Lower lobe of right lung (tissue), 2 donors: ENCODE measurements around the gene FUOM. TPM values are rescaled to one million over a fixed set of nuclear protein-coding genes. Genes with fewer than 3 reads are reported as not detected.
A peak's percentile ranks its signal among the peaks of the same experiment; 100 is the strongest.

ENCODE experiments used
- ATAC-seq, 2 donors: fragments of 200-7000 bp; cut with Tn5 transposase; one replicate each; pipeline ENCODE4 v1.9.1; 2020 to 2022; ENCODE audit warnings: mild to moderate bottlenecking in 2 of 2, moderate library complexity in 2 of 2
- DNase-seq: peaks from one replicate; pipeline ENCODE4 v3.0.0-alpha.2; 2020
- H3K27ac ChIP-seq: fragments of 200-600 bp; one replicate; pipeline ENCODE4 v1.8.0; 2022
- H3K27me3 ChIP-seq: fragments of 200-600 bp; one replicate; pipeline ENCODE4 v1.8.0; 2022; ENCODE audit warnings: low read depth
- H3K36me3 ChIP-seq: fragments of 200-600 bp; one replicate; pipeline ENCODE4 v1.8.0; 2022; ENCODE audit warnings: mild to moderate bottlenecking
- H3K4me1 ChIP-seq: fragments of 200-600 bp; one replicate; pipeline ENCODE4 v1.8.0; 2022
- H3K4me3 ChIP-seq: fragments of 200-600 bp; one replicate; pipeline ENCODE4 v1.8.0; 2022; ENCODE audit warnings: mild to moderate bottlenecking
- H3K9me3 ChIP-seq: fragments of 200-600 bp; one replicate; pipeline ENCODE4 v1.8.0; 2022
- intact Hi-C: fragments of 100-400 bp; cut with DNase I; formaldehyde crosslinking; loops from one replicate; pipeline ENCODE4 v1.11.0; 2022
- total RNA-seq: library from RNA; stranded (reverse); fragmentation: NEBNext Ultra II Directional; extraction: Animal tissue kit (Norgen Biotek cat#: 25700); gene quantifications from one replicate; pipeline ENCODE4 v1.2.1, GENCODE V29; 2021
- TF ChIP-seq, protein P1 (sequence below): fragments of 200-600 bp; IDR thresholded peaks from one replicate; pipeline ENCODE4 v1.8.0; 2022; ENCODE audit warnings: antibody characterized with exemption, mild to moderate bottlenecking
- donor health status: DM: no; HTN: yes; CAD: no; lungs with severe emphysema.

The FUOM gene
- total RNA-seq, 1 donor from 2014 or later = 31.0 TPM

DNA sequence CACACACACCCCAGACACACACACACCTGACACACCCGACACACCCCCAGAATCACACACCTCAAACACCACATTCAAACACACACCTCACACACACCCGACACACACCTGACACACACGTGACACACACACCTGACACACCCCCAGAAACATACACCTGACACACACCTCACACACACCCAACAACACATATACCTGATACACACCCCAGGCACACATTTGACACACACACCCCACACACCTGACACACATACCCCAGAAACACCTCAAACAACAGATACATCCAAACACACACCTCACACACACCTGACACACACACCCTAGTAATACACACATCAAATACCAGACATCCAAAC, 20.5 kb downstream of the FUOM start:
- Histone ChIP-seq H3K9me3 (no peaks in the 10 kb centered on the region), H3K36me3 (no peaks in the 10 kb centered on the region), H3K4me1 (peaks cover 22% of the 10 kb centered on the region), H3K27ac (no peak overlapping the region), H3K27me3 (peaks cover 42% of the 10 kb centered on the region), H3K4me3 (no peak overlapping the region)
- intact Hi-C loops = no loop called here
- DNase-seq = no peak
- TF ChIP-seq, protein P1, sequence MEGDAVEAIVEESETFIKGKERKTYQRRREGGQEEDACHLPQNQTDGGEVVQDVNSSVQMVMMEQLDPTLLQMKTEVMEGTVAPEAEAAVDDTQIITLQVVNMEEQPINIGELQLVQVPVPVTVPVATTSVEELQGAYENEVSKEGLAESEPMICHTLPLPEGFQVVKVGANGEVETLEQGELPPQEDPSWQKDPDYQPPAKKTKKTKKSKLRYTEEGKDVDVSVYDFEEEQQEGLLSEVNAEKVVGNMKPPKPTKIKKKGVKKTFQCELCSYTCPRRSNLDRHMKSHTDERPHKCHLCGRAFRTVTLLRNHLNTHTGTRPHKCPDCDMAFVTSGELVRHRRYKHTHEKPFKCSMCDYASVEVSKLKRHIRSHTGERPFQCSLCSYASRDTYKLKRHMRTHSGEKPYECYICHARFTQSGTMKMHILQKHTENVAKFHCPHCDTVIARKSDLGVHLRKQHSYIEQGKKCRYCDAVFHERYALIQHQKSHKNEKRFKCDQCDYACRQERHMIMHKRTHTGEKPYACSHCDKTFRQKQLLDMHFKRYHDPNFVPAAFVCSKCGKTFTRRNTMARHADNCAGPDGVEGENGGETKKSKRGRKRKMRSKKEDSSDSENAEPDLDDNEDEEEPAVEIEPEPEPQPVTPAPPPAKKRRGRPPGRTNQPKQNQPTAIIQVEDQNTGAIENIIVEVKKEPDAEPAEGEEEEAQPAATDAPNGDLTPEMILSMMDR = no peak
- ATAC-seq = no peak

DNA sequence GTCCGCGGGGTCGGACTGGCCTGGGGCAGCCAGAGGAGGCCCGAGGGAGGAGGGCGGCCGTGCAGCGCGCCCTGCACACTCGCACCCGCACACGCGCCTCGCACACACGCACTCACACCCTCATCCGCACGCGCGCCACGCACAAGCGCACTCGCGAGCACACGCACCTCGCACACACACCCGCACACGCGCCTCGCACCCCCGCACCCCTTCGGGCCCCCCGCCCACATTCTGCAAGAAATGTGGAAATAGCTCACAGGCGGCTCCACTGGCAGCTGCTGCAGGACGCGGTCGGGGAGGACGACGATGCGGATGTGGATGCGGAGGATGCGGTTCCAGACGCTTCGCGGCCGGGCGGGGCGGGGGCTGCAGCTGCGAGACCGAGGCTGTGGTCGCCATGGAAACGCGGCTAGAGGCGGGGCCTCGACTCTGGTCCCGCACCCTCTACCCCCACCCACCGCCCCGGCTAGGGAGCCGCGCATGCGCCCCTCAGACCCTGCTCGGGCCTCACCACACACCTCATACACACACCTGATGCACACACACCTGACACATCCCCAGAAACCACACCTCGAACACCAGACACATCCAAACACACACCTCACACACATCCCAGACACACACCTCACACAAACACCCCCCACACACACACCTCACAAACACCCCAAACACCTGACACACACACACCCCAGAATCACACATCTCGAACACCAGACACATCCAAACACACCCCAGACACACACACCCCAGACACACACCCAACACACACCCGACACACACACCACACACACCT, 21.0 kb downstream of the FUOM start, which contains the start of gene CALY:
CALY (minus strand) TSS at position 320 of the 793 bp plus-strand sequence. CDS start 7,907 bp downstream, outside the sequence.
- no peak within 1 kb of the TSS for H3K27ac ChIP-seq
- TF ChIP-seq, protein P1 = no peak
- H3K4me3 ChIP-seq = peak within 1 kb of the TSS; percentile 45
- intact Hi-C loops = no loop called here
- peaks cover 22% of the 10 kb centered on the region for H3K4me1 ChIP-seq
- ATAC-seq (peak; percentile 20 to 35), DNase-seq (no peak)
- H3K36me3 ChIP-seq = no peaks in the 10 kb centered on the region
- peaks cover 44% of the 10 kb centered on the region for H3K27me3 ChIP-seq
- no peaks in the 10 kb centered on the region for H3K9me3 ChIP-seq

DNA sequence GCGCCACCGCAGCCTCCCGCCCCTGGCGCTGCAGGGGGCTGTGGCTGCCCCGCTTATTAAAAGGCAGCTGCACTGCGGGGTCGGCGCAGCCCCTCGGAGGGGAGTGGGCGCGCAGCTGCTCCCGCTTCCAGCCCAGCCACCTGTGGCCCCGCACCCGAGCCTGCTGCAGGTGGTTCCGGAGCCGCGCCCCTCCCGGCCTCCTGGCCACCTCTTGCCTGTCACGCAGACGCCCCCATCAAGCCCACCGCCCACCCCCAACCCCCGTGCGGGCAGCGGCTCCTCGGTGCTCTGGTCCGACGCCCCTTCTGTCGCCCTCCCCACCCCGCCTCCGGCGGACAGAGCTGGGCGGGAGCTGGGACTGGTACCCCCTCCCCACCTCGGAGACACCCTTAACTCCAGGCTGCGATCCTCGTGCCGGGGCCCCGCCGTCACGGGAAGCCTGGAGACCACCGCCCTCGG, 21.7 kb downstream of the FUOM start:
- ATAC-seq = no peak
- intact Hi-C loops = no loop called here
- Histone ChIP-seq H3K27me3 (peaks cover 50% of the 10 kb centered on the region), H3K9me3 (no peaks in the 10 kb centered on the region), H3K36me3 (no peaks in the 10 kb centered on the region), H3K4me3 (peak overlapping the region; percentile 45), H3K27ac (no peak overlapping the region), H3K4me1 (peaks cover 22% of the 10 kb centered on the region)
- TF ChIP-seq, protein P1 = no peak
- DNase-seq = peak; percentile 43

DNA sequence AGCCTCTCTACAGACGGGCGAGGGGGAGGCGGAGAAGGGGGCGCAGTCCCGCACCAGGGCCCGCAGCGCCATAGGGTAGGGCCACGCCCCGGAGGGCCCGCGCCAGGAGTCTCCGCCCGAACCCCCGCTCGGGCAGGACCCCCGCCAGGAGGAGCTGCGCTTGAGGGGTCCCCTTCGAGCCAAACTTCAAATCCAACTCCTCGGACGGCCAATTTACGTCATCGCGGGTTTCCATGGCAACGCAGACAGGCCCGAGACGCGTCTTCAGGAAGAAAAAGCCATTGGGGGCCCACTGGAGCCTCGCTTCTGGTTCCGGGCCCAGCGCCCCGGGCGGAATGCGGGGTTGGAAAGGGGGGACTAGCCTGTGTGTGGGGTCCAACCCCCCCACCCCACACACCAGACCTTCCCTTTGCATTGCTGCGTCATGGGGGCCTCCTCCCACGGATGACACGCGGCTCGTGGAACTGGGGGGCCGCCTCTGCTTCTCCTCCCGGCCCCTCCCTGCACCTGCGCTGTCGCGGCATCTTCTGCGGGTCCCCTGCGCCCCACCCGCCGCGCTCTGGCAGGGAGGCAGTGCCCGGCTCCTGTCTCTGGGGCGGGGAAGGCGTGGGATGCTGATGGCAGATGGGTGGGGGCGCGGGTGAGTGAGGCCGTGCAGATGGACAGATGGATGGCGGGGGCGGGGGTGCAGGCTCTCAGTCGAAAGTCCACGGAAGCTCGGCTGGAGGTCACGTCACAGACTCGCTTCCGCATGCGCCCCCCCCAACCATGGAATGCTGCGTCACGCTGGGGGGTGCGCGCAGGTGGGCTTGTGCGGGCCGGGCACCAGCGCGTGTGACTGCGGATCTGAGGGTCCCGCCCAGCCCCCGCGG, 22.3 kb downstream of the FUOM start:
- H3K36me3 ChIP-seq = no peaks in the 10 kb centered on the region
- peaks cover 53% of the 10 kb centered on the region for H3K27me3 ChIP-seq
- H3K9me3 ChIP-seq = no peaks in the 10 kb centered on the region
- peak; percentile 34 for ATAC-seq
- DNase-seq = peak; percentile 58
- intact Hi-C loops = no loop called here
- no peak overlapping the region for H3K27ac ChIP-seq
- H3K4me3 ChIP-seq = peak overlapping the region; percentile 45
- peaks cover 22% of the 10 kb centered on the region for H3K4me1 ChIP-seq
- TF ChIP-seq, protein P1 = no peak

DNA sequence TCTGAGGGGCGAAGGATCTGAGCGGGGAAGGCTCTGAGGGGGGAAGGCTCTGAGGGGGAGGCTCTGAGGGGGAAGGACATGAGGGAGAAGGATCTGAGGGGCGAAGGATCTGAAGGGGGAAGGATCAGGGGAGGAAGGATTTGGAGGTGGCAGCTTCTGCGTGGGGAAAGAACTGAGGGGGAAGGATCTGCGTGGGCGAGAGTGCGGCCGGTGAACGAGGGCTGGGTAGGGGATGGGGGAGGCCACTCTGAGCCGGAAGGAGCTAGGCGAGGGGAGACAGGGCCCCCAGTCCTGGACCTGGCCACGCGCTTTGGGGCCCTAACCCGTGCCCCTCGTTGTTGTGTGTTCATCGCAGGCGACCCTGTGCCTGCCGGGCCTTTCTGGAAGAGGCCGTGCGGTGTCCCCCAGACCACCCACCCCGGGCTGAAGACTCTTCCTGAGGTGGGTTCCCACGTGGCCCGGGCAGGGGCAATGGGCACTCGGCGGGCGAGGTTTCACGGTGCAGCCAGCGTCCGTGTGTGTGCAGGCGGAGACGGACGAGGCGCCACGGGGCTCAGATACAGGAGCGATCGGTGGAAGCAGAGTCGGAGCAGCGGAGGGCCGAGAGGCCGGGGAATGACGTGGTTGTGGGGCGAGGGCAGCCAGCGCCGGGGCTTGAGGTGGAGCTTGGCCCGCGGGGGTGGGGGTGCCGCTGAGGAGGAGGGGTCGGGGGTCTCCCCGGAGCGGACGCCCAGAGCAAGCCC, 23.1 kb downstream of the FUOM start:
- H3K27me3 ChIP-seq = peaks cover 52% of the 10 kb centered on the region
- no peak overlapping the region for H3K27ac ChIP-seq
- peak overlapping the region; percentile 45 for H3K4me3 ChIP-seq
- intact Hi-C loops = no loop called here
- no peaks in the 10 kb centered on the region for H3K9me3 ChIP-seq
- DNase-seq = peak; percentile 51
- peak; percentile 2 to 20 for ATAC-seq
- H3K4me1 ChIP-seq = peaks cover 26% of the 10 kb centered on the region
- no peaks in the 10 kb centered on the region for H3K36me3 ChIP-seq
- TF ChIP-seq, protein P1 = no peak
